ENCODE measurements around the gene RGS9BP.
A peak's percentile ranks its signal among the peaks of the same experiment; 100 is the strongest.
"Not testable (repeated sequence)": the region's sequence is repeated elsewhere in the genome, so short reads cannot be mapped to it uniquely, and the experiment has no call there.

RGS9BP gene

DNA sequence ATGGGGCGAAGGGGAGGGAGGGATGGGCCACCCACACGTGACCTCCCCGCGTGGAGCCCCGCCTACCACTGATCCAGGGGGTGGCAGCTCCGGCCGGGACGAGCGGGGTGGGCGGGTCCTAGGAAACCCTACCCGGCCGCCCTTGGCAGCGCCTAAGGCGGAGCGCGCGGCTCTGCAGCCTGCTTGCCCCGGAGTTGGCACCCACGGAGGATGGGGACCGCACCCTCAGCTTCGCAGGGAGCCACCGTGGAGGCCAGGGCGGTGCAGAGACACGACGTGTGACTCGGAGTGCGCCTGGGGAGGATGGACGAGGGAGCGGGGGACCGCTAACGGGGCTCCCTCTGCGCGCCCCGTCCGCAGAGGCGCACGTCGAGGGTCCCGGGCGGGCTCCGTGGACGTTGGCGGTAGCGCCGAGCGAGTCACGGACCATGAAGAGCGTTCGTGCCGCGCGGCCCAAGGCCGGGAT lies at the start of gene RGS9BP:
Gene RGS9BP (plus strand): TSS at position 129 of the 466 bp plus-strand sequence. CDS start 416 bp downstream, outside the sequence.
- peak; percentile 60 for DNase-seq

DNA sequence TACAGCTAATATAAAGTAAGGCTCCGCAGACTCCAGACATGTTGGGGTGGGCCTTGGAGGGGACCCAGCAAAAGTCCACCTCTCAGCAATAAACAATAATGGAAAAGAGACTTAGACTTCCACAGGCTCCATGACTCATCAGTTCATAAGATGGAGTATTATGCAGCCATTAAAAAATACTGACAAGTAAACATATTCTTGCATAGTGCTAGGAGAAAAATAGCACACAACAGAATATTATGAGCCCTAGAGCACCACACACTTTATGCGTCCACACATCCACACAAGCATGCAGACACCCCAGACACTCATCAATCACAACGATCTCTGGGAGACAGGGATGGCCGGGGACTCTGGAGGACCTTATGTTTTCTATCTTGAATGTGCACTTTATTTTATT lies 48.7 kb upstream of the RGS9BP start:
- no peak for DNase-seq

DNA sequence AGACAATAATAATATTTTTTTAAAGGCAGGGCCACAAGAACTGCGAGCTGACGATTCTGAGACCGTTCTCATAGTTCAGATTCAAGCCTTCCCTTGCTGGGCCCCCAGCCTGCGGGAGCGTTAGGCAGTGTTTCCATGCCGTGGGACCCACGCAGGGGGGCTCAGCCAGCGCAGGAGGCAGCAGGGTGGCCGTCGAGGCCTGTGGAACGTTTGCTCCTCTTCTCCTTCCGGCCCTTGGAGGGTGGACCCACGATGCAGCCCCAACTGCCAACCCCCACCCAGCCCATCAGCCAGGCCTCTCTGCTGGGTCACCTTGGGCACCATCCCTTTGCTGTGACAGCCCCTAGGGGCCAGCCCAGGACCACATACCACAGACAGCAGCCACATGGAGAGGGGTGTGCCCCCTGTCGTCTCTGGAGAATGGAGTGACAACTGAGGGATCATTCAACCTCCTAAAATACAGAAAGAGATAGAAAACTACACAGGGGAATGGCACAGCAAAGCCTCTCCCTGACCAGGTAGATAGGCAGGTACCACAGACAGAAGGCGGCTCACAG lies 47.9 kb upstream of the RGS9BP start:
- DNase-seq: no peak

DNA sequence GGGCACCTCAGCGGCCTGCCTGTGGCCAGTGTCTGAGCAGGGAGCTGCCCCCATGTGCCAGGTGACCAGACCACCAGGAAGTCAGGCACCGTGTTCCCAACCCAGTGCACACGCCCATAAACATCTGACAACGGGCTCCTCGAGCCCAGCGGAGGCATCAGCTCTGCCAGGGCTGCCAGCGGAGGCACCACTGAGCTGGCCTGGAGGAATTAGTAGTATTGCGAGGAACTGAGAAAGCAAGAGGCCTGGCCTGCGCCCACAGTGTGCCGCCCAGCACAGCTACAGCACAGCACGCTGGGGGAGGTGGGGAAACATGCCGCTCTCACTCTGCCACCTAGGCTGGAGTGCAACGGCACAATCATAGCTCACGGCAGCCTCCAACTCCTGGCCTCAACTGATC lies 45.3 kb upstream of the RGS9BP start:
- no peak for DNase-seq

DNA sequence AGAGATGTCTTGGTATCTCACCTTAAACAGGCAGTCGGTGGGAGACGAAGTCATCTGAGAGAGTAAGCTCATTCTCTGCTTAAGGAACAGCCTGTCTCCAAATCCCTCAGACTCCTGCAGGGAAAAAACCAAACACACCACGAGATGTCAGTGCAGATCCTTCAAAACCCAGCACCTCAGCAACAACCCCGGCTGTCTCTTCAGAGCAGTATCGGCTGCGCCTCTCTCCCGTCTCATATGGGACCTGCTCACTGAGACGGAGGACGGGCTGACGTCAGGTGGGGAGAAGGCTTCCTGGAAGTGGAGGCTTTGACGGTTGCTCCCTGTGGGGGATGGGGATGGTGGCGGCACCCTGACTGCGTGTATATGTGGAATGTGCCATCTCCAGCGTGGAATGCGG lies 44.3 kb upstream of the RGS9BP start:
- DNase-seq: no peak

DNA sequence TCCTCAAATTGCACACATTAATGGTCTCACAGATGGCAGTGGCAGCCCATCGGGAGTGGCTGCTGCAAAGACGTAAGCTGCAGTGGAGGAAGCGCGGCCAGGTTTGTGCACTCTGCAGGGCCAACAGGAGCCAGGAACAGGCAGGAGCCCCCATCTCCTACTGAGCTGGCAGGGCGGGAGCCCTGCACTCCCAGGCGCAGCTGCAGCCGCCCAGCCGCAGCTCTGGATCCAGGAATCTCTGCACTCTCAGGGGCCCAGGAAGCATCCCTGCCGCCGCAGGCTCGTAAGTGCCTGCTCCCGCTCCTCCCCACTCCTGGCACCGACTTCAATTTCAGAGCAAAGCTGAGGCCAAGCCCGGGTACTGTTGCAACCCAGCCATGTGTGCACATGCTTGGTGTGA lies 38.2 kb upstream of the RGS9BP start:
- no peak for DNase-seq

DNA sequence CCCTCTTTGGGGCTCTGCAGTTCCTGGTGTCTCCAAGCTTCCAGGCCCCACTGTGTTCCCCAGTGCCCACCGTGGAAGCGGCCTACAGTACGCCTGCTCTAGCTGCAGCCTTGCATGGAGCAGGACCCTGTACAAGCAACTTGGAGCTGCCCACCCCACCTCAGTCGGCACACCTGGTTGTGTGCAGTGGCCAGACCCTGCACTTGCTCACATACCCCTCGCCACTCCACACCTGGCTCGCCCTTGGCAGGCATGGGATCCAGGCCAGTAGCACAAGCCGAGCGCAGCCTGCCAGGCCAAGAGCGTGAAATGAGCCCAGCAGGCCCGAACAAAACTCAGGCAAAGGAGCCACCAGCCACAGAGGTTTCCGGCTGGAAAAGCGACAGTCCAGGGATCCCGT lies 37.0 kb upstream of the RGS9BP start:
- DNase-seq: no peak

DNA sequence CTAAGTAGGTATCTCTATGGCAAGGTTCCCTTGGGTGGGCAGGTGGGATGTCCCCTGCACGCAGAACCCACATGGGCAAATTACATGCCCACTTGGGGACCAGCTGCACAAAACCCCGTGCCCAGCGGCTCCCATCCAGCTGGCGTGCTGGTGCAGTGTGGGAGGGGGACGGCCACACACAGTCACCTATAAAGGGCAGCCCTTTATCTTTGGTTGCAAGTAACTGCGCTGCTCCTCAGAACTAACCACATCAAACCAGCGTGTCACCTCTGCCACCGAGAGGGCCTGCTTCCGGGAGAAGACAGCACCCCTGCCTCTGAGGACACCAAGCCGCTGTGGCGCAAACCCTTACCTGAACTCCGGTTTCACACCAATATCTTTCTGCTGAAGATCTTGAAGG lies 32.9 kb upstream of the RGS9BP start:
- peak; percentile 40 for DNase-seq

DNA sequence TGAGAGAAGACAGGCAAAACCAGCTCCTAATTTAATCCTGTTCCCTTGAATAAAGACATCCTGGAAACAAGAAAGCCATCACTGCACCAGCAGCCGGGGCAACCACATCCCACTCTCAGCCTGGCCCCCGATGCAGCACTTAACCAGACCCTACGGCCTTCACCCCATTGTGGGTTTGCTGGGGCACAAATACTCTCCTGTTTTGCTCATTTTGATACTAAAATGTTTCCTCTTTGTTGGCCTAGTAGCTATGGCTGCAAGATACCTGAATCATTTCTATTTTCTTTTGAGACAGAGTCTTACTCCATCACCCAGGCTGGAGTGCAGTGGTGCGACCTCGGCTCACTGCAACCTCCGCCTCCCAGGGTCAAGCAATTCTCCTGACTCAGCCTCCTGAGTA lies 29.1 kb upstream of the RGS9BP start:
- no peak for DNase-seq

GRCh38 chr19:32647361-32647760 lies 28.3 kb upstream of the RGS9BP start:
- no peak for DNase-seq

- no peak for DNase-seq
Measured at GRCh38 chr19:32649751-32650150, 25.9 kb upstream of the RGS9BP start.

DNA sequence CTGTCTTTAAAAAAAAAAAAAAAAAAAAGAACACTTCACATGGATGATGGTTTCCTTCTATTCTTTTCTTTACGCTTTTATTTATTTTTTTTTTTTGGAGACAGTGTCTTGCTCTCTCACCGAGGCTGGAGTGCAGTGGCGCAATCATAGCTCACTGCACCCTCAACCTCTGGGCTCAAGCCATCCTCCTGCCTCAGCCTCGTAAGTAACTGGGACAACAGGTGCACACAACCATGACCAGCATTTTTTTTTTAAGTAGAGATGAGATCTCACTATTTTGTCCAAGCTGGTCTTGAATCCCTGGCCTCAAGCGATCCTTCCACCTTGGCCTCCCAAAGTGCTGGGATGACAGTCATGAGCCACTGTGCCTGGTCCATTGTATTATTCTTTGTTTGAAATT lies 25.0 kb upstream of the RGS9BP start:
- no peak for DNase-seq

DNA sequence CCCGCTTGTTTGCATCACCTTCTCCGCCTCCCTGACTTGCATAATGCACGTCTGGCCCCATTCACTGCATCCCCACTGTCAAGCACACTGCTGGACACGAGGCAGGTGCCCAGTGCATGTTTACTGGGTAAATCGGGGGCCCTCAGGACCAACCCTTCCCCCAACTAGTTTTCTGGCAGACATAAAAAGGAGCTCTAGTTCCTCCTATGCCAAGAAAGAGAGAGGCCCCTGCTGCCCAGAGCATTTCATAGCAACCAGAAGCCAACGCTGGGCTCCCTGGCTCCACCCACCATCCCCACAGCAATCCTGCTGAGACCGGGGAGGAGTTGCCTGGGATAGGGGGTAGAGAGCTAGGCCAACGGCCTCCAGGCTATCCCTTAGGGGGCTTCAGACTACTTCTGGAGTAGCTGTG lies 23.9 kb upstream of the RGS9BP start:
- no peak for DNase-seq

DNA sequence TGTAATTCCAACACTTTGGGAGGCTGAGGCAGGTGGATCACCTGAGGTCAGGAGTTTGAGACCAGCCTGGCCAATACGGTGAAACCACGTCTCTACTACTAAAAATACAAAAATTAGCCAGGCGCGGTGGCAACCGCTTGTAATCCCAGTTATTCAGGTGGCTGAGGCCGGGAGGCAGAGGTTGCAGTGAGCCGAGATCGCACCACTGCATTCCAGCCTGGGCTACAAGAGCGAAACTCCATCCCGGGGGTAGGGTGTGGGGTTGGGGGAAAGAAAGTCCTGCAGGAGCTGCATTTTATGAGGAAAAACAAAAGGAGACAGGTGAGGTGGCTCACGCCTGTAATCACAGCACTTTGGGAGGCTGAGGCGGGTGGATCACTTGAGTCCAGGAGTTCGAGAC lies 23.3 kb upstream of the RGS9BP start:
- DNase-seq: not testable (repeated sequence)

- no peak for DNase-seq
Measured at GRCh38 chr19:32652894-32653598, 22.6 kb upstream of the RGS9BP start.

GRCh38 chr19:32653599-32653915 lies 22.1 kb upstream of the RGS9BP start:
- no peak for DNase-seq

DNA sequence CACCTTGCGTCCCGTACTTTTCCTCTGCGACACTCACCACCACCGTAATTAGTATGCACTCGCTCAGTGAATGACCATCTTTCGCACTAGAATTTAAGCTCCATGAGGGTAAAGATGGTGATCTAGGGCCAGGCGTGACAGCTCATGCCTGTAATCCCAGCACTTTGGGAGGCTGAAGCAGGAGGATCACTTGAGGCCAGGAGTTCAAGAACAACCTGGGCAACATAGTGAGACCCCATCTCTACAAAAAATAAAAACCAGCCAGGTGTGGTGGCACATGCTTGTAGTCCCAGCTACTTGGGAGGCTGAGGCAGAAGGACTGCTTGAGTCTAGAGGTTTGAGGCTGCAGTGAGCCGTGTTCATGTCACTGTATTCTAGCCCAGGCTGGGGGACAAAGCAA lies 19.3 kb upstream of the RGS9BP start:
- not testable (repeated sequence) for DNase-seq

GRCh38 chr19:32658075-32658474 lies 17.6 kb upstream of the RGS9BP start:
- DNase-seq: no peak

GRCh38 chr19:32658527-32658926 lies 17.1 kb upstream of the RGS9BP start:
- no peak for DNase-seq

- DNase-seq: no peak
Measured at GRCh38 chr19:32661318-32661717, 14.3 kb upstream of the RGS9BP start.

DNA sequence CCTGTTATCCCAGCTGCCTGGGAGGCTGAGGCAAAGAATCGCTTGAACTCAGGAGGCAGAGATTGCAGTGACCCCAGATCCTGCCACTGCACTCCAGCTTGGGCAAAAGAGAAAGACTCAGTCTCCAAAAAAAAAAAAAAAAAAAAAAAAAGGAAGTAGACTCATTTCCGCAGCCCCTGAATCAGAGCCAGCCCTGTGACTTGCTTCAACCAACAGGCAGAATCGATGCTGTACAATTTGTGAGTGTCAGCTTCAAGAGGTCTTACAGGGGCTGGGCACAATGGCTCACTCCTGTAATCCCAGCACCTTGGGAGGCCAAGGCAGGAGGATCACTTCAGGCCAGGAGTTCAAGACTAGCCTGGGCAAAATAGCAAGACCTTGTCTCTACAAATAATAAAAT lies 13.5 kb upstream of the RGS9BP start:
- DNase-seq: no peak

GRCh38 chr19:32666084-32666483 lies 9.6 kb upstream of the RGS9BP start:
- DNase-seq: no peak

DNA sequence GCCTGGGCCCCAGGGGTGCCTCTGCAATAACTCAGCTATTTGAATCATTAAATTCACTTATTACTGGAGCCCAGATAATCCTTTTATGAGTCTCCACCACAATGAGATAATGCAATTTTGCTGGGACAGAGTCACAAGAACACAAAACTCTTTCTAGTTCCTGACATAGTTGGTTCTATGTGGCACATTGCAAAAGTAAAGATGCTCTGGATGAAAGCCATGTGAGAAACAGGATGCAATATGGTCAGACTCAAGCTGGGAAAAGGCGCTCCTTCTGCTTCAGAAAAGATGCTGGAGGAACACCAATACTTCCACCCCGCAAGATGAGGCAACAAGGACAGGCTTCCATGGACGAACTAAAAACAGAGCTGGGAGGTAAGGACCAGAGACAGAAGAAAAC lies 6.3 kb upstream of the RGS9BP start:
- DNase-seq: no peak

GRCh38 chr19:32671883-32672593 lies 3.6 kb upstream of the RGS9BP start:
- no peak for DNase-seq

Data from stimulated activated CD4-positive, alpha-beta T cell treated with anti-CD3 and anti-CD28 coated beads, Interleukin-12 subunit alpha, Interleukin-12 subunit beta, amount 100 ng/mL, for 4 hours (primary cell).